GM12864 (cell line): Measurements from ENCODE around the gene TMEM100.
A peak's percentile ranks its signal among the peaks of the same experiment; 100 is the strongest.

Experiments used
- DNase-seq: peaks from one replicate; pipeline ENCODE4 v3.0.0-alpha.2; 2011; ENCODE audit warnings: low read depth
- H3K4me3 ChIP-seq: 2 replicates; pipeline ENCODE4 v1.5.1; 2011; ENCODE audit warnings: mild to moderate bottlenecking, low read depth, low read length, control low read depth
- CTCF ChIP-seq: IDR thresholded peaks from 2 replicates; pipeline ENCODE4 v1.5.1; 2011; ENCODE audit warnings: low read depth, mild to moderate bottlenecking, moderate library complexity, low read length, control low read depth, inconsistent platforms; ENCODE audit errors: missing control alignments

Gene TMEM100

GRCh38 chr17:55742272-55743102, 19.8 kb upstream of the TMEM100 start:
- H3K4me3 ChIP-seq = peak overlapping the region; percentile 25; the same call in 1 of the 2 replicates
- no peak for TF ChIP-seq CTCF
- no peak for DNase-seq

DNA sequence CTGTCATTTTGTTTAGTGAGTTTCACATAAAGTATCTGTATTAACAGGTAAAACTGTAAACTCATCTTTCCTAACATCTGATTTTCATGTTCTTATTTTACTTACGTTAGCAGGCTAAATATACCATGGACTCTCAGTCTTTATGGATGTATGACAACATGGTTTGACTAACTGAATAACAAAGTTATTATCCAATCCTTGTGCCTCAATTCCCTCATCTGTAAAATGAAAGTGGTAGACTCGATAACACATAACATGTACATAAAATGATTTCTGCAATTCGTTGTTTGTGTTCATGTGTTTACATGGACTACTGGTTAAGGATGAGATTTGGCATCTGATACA, 18.7 kb upstream of the TMEM100 start:
- H3K4me3 ChIP-seq = no peak overlapping the region
- DNase-seq = no peak
- no peak for TF ChIP-seq CTCF

- H3K4me3 ChIP-seq = no peak overlapping the region
- DNase-seq = no peak
- TF ChIP-seq CTCF = no peak
Observed at GRCh38 chr17:55740511-55741355, 18.1 kb upstream of the TMEM100 start.

DNA sequence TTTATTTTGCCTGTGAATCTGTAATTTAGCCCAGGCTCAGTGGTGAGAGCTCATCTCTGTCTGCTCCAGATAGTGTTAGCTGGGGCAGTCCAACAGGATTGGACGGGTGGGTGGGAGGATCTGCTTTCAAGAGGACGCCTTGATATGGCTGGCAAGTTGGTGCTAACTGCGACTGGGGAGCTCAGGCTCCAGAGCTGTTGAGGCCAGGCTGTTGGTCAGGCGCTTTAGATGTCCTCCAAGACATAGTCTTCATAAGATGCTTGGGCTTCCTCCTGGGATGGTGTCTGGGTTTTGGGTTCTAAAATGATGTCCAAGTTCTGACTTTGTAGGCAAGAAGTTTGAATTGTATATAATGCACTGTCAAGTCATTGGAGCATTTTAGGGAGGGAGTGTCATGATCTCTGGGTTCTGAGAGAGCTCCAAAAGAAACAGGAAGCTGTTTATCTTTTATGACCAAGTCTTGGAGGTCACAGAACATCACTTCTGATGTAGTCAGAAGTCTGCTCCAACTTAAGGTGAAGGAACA, 15.4 kb upstream of the TMEM100 start:
- DNase-seq = no peak
- H3K4me3 ChIP-seq = no peak overlapping the region
- no peak for TF ChIP-seq CTCF

DNA sequence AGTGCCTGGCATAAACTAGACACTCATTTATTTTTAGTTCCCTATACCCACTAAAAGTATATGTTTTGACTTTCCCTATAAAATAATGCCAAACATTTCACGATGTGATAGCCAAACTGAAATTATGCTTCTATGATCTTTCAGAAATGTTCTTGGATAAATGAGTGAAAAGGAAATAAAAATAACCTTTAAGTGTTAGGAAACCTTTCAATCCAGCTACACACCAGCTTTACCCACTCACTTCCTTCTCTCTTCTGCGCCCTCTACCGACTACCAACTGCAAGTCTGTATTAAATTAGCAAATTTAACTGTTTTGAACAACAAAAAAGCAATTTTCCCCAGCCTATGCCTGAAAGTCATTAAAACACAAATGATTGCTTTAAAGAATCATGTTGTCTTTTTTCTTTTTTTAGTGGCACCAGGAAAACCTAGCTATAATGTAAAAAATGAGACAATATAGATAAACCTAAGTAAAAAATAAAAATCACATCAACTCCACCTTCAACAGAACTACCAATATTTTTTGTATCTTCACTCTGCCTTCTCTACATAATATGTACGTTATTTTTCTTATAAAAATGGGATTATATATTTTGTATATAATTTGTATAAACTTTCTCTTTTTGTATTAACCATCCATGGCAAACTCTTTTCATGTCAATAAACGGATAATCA, 13.2 kb upstream of the TMEM100 start:
- DNase-seq = no peak
- TF ChIP-seq CTCF = peak; percentile 63

GRCh38 chr17:55734128-55734781, 11.6 kb upstream of the TMEM100 start:
- DNase-seq = no peak
- TF ChIP-seq CTCF = no peak
- H3K4me3 ChIP-seq = no peak overlapping the region

More for the DNA sequence above, 13.2 kb upstream of the TMEM100 start:
- no peak overlapping the region for H3K4me3 ChIP-seq
